NCI-H2196 (cell line): ENCODE results near the gene RUNX3.

Source experiments
- DNase-seq: peaks from one replicate; lab custom pipeline; 2025; ENCODE audit not compliant: unreplicated experiment; lab: John Stamatoyannopoulos, UW

RUNX3 gene

DNA sequence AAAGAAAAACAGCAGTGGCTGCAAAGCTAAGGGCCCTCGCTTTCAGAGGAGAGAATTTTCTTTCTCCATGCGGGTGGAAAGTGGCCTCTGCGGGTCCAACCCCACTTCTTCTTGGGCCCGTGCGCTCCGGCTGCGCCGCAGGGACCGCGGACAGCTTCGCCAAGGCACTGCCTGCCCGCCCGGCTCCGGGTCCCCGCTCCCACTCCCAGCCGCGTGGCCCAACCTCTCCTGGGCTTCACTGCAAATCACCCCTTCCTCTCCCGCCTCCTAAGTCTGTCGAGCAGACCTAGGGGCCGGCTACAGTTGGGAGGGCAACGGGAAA, 1.0 kb upstream of the RUNX3 start:
- no peak for DNase-seq

DNA sequence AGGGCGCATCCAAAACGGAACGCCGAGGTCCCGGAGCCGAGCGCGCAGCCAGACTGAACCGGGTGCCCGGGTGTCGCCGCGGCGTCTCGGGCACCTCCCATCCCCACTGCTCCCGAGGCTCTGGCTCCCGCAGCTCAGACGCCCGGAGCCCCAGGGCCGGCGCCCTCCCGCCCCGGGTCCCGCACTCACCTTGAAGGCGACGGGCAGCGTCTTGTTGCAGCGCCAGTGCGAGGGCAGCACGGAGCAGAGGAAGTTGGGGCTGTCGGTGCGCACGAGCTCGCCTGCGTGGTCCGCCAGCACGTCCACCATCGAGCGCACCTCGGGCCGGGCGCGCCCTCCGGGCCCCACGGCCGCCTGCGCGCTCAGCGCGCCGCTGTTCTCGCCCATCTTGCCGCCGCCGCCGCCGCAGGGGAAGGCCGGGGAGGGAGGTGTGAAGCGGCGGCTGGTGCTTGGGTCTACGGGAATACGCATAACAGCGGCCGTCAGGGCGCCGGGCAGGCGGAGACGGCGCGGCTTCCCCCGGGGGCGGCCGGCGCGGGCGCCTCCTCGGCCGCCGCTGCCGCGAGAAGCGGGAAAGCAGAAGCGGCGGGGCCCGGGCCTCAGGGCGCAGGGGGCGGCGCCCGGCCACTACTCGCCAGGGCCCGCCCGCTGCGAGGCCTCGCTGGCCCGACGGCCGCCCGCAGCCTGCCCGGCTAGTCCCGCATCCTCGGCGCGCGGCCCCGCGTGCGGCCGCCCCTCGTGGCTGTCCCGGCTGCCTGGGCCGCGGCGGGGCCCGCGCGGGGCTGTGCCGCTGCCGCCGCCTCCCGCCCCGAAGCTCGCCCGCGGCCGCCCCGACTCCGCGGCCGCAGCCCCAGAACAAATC, 447 bp downstream of the RUNX3 start:
- peak; percentile 22 for DNase-seq

DNA sequence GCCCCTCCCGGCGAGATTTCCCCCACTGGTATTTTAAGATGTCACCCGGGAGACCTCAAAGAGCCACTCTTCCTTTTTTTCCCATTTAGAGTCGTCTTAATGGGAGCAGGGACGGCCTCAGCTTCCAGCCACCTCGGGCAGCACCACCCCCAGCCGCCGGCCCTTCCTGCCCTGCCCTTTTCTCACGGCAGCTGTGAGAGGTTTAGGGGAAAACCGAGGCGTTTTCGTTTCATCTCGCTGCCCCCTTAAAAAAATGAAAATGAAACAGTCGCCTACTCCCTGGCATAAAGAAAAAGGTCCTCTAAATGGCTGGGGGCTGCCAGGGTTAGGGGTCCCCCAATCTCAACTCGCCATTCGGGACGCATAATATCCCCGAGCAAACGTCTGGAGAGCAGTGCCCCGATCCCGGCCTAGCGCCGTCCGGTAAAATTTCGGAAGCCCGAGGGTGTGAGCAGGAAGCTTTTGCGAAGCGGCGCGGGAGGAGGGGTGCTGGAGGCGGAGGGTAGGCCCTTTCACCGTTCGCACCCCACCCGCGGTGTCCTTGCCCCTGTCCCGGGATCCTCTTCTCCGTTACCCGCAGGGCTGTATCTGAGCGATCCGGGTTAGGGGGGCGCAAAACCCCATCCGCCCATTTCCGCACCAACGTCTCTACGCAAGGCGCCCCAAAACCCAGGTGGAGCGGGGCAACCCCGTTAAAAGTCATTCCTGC, 1.2 kb downstream of the RUNX3 start:
- no peak for DNase-seq

DNA sequence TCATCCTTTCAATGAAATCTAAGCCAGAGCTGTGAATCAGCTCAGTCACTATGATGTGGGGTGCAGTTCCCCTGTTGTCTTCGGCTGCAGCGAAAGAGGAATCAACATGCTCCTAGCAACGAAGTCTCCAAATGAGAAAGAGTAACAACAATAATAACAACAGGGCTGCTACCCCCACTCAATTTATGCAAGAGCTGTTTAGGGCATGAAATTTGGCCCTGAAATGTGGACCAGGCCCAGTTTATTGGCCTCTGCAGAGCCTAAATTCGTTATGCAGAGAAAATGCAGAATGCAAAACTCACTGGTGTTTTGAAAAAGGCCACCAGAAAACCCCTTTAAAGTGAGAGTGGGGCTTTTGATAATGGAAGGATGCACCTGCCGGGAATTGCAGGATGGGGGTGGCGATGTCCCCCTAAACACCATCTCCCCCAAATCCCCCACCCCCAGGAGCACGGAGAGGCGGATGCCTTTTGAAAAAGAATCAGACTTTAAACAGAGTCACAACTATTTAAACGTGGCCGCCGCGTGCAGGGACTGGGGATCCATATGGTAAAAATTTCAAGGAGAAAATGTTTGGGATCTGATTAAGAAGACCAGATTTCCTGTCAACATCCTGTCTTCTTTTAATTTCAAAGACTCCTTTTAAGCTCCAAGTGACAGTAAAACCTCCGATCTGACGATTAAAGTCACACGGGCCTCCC, 1.9 kb downstream of the RUNX3 start:
- no peak for DNase-seq

DNA sequence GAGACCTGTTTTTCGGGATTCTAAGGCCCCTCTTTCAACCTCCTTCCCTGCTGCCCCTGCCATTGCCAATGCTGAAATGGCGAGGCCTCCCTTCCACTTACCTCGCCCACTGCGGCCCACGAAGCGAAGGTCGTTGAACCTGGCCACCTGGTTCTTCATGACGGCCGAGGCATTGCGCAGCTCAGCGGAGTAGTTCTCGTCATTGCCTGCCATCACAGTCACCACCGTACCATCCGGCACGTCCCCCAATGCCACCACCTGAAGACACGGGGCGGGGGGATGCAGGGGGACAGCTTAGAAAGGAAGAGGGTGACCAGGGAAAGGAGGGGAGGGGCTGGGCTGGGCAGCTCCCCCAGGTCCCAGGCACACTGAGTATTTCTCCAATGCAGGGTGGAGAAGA, 2.6 kb downstream of the RUNX3 start:
- no peak for DNase-seq

DNA sequence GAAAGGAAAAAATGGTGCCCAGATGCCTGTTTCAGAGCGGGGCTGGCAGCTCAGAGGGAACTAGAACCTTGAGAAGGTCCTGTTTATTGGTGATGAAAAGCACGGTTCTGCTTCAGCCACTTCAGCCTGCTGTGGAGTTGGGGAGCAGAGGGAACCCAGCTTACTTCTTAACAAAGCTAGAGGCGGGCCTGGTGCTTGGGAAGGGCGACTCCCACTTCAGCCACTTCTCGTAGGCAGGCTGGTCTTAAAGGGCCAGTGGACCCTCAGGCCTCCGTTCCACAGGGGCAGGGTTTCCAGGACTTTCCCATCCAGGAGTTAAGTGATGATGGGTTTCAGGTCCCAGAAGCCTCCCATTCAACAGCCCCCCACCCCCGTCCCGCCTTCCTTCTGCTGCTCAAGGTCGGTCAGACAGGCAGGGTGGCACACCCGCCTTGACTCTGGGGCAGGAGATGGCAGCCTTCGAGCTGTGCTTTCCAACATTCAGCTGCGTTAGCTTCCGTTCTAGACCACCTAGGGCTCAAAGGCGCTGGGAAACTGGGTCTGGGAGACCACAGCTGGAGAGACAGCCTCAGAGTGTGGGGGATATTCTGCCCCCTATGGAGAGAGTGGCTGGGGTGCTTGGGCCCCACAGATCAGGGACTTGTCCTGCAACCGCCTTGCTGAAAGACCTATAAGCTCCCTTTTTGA, 3.4 kb downstream of the RUNX3 start:
- no peak for DNase-seq

DNA sequence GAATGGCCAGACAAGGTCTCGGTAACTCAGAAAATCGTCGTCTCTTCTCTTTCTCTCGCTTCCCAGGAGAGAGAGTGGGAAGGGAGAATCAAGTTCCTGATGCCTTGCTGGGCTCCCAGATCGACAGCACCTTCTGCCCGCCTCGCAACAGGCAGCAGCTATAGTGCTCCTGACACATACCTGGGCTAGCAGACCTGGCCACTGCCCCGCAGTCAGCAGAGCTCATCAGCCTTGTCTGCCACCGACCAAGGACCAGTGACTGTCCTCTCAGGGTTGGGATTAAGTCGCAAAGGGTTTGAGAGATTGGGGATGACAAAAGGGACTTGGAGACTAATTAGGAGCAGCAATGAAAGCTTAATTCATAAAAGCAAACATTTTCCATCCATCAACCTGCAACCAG, 4.1 kb downstream of the RUNX3 start:
- no peak for DNase-seq

DNA sequence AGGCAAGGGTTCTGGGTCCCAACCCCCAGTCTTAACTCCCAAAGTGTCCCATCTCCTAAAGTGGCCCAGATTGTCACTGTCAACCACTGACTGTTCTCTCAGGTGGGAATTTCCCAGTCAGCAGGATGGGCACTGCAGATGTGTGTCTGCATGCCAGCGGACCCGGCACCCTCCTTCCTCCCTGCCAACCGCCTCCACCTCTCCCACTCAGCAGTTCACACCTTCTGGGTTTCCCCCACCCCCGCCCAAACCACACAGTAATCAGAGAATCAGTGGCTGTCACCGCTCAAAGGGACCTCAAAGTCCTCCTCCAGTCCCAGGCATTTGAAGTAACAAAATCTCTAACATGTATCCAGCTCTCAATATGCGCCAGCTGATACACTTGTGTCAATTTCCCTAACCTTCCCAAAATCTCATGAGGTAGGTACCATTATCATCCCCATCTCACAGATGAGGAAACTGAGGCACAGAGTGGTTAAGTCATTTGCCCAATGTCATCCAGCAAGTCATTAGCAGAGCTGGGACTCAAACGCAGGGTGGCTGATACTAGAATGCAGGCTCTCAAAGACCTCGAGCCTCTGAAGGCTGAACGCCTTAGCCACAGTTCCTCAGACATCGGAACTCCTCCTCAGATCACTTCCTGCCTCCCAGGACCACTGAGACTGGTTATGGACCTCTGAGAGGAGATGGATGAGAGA, 4.8 kb downstream of the RUNX3 start:
- no peak for DNase-seq

DNA sequence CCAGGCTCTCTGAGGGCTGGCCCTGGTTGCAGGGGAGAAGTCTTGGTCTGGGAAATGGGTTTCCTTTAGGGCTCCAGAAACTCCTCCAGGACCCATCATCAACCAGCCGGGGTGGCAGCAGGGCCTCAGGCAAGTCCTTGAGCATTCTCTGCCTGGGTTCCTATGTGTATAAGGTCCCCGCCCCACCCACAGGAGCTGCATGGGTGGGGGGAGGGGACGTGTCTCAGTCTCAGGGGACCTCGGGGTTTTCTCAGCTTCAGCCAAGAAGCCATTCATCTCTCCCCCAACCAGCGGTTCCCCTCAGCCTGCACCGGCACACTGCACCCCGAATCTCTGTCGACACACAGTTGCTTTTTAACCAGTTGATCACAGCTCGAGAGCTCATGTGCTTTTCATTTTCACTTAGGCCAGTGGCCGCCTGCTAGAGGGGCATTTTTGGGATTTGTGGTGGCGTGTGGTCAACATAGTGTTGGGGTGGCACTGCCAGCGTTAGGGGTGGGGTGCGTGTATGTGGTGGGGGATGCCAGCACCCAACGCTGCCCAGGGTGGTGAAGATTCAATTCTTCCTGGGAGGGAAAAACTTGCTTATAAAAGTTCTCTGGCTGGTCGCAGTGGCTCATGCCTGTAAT, 6.5 kb downstream of the RUNX3 start:
- no peak for DNase-seq

DNA sequence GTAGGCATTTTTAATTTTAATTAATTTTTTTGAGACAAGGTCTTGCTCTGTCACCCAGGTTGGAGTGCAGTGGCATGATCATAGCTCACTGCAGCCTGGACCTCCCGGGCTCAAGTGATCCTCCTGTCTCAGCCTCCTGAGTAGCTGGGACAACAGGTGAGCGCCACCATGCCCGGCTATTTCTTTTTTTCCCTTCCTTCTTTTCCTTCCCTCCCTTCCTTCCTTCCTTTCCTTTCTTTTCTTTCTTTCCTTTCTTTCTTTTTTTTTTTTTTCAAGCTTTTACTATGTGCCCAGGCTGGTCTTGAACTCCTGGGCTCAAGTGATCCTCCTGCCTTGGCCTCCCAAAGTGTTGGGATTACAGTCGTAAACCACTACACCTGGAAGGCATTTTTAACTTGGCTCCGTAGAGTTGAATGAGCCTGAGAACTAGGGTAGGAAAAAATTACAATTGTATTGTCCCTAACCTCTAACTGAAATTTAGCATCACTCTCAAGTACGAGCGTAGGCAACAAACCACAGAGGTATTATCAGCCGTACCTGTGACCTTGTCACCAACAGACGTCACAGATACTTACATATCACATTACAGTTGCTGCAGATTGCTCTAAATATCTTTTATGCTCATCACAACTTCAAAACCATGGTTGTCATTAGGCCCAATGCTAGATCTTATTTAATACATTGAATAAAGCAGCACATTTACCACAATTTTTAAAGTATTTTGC, 8.0 kb downstream of the RUNX3 start:
- DNase-seq = no peak

DNA sequence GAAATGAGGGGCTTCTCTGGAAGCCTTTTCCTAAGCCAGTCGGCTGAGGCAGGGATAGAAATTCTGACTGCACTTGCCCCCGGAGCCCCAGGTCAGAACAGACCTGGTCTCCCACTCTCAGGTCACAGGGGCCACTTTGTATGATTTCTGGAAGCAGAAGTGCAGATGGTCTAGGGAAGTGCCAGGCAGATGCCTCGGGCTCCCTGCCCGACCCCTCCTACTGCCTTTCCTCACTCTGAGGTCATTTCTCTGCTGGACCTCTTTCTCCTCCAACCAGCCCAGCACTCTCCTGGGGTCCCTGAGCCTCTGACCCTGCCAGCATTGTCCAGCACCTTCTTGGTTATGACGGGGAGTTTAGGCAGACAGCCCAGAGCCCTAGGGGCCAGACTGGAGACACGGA, 8.7 kb downstream of the RUNX3 start:
- no peak for DNase-seq

DNA sequence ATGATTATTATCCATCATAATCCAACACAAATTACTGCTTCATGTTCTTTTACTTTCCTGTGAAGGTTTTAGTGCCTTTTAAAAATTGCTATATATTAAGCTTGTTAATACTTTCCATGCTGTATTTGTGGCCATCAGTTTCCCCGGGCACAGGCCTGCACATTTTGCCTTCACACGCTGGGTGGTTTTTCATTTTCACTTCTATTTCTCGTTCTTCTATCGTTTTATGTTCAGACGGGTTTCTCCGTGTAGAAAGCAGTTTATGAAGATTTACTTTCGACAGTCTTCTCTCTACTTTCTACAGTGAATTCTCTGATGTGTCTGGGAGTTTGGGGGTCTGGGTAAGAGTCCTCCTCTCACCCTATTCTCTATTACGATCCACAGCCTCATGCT, 9.5 kb downstream of the RUNX3 start:
- DNase-seq = no peak

DNA sequence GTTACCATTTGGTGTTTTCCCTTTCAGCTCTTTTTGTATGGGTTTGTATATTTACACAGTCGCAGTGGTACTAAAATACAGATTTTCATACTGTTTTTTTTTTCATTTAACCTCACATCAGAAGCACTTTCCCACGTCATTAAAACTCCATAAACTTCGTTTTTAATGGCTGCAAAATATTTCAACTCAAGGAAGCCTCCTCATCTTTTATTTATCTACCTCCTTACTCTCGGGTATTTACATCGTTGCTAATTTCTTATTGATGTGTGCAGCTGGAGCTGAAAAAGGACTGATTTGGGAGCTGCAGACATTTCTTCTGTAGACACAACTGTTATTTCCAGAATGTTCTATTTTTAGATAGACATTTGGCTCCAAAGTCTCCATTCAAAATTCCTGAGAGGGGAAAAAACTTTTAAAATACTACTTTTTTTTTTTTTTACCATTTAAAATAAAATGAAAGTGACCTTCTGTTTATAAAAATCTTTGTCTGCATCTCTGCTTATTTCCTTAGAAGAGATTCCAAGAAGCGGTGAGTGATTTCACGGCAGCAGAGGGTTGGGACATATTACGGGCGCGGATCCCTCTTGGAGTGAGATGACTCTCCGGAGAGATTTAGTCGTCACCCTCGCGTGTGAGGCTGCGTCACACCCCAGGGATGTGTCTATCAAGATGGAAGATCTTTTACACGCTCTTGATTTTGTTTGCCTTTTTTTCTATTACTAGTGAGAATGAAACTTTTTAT, 10.1 kb downstream of the RUNX3 start:
- DNase-seq = no peak

DNA sequence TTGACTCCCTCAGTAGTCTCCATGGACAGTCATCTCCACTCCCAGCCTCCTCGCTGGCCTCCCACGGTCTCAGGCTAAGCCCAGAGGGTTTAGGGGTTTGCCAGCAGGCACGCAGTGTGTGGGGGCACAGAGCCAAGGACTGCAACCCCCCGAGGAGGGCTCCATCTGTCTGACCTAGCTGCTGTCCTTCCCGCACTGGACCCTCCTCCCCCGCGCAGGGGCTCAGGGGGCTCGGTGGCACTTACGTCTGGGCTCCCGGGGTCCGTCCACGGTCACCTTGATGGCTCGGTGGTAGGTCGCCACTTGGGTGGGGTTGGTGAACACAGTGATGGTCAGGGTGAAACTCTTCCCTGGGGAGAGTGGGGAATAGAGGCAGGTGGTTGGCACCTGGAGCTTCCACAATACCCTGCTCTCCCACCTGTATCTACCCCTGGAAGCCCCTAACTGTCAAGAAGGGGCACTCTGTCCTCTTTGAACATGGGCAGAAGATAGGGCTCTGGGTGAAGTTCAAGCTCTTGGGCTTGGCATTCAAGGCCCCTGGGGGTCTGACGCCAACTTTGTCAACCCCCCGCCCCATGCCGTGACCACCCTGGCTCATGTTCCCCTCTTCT, 11.0 kb downstream of the RUNX3 start:
- DNase-seq = no peak

DNA sequence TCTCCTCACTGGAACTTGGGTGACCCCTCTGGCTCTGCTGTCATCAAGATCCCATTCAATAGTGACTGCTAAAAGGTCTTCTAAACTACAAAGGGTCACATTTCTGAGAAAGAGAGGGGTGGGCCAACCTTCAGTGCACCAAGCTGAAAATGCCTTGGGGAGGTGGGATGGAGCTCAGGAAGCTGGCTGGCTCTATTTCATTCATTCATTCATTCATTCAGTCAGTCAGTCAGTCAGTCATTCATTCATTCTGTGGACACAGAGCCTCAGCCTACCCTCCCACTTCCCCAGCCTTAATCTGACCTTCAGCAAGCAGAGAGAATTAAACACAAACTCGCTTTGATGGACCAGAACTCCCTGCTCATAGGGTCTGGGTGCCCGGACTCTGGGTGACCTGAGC, 11.7 kb downstream of the RUNX3 start:
- DNase-seq = no peak

DNA sequence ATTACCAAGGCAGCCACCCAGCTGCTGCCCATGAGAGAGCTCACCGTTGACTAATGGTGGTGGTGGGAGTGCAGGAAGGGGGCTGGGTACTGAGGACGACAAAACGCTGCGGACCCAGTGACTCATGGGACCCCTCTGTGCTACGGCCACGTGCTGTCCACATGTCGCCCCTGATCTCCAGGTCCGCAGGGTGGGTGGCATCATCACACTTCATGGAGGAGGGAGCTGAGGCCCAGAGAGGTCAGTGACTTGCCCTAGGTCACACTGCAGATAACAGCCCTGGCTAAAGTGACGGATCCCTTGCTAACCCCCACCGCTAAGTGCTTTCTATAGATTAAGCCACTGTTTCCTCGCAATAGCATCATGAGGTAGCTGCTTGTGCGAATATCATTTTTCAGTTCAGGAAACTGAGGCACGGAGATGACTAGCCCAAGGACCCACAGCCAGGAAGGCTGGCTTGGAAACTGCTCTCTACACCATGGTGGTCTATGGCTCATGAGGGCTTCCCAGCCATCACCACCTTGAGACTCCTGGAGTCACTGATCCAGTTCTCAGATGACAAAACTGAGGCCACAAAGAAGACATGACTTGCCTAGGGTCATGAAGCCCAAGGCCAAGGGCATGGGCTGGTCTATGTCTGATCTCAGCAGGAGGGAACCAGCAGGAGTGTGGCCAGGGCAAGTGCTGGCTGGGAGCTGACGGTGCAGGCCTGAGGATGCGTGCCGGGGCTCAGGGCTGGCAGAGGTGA, 12.6 kb downstream of the RUNX3 start:
- DNase-seq = no peak

DNA sequence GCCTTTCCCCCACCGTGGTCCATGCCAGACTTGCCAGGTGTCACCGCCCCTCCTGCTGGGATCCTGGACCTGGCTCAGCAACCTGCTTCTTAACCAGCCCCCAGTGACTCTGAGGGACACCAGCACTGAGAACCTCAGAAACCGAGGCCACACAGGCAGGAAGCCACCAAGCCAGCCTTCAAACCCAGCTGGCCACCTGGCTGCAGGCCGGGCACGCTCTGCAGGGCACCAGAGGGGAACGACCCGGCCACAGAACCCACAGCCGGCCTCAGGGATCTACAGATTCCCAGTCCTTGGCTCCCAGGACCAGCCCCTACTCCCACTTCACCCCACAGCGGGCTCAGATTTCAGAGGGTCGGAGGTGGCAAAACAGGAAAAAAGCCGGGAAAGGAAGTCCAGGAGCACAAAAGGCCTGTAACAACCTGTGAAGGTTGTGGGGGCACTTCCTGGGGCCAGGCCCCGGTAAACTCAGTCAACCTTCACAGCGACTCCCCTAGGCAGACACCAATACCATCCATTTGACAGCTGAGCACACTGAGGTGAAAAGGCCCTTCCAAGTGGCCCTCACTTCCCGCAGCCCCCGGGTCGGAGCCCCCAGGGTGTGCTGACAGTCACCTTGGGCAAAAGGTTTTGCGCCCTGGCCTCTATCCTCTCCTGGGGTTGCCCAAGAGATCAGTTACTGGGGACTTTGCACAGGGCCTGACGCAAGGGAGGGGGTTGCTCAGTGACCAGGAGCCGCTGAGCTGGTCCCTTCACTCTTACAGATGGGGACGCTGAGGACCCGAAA, 14.1 kb downstream of the RUNX3 start:
- DNase-seq = no peak
